NCI-H2227 (cell line): ENCODE results near the gene OR5L1.

Experiments used
- DNase-seq: peaks from one replicate; lab custom pipeline; 2025; ENCODE audit not compliant: unreplicated experiment; lab: John Stamatoyannopoulos, UW

OR5L1 gene

GRCh38 chr11:55811067-55811466, at the start of gene OR5L1:
Gene OR5L1 (plus strand): TSS chr11:55811367. CDS start chr11:55811467, 100 bp downstream.
- DNase-seq, result no peak

- no peak for DNase-seq
These were observed 38.0 kb upstream of the OR5L1 start, which contains the start of gene OR5D13 for GRCh38 chr11:55773138-55773537. Gene OR5D13 (plus strand): TSS chr11:55773438. CDS start chr11:55773438, 0 bp downstream.

GRCh38 chr11:55791606-55792005, 19.6 kb upstream of the OR5L1 start:
- no peak for DNase-seq

GRCh38 chr11:55793321-55793720, 17.8 kb upstream of the OR5L1 start:
- no peak for DNase-seq

GRCh38 chr11:55795256-55795655, 15.9 kb upstream of the OR5L1 start, which contains the start of gene OR5D14:
Gene OR5D14 (plus strand): TSS chr11:55795556. CDS start chr11:55795556, 0 bp downstream.
- no peak for DNase-seq

- DNase-seq, result no peak
These were observed 4.9 kb upstream of the OR5L1 start for GRCh38 chr11:55806248-55806647.

GRCh38 chr11:55819330-55819729, 8.2 kb downstream of the OR5L1 start, which contains the start of gene OR5D18:
Gene OR5D18 (plus strand): TSS chr11:55819630. CDS start chr11:55819630, 0 bp downstream.
- no peak for DNase-seq

- no peak for DNase-seq
These were observed 15.8 kb downstream of the OR5L1 start, which contains the start of gene OR5L2 for GRCh38 chr11:55826919-55827318. Gene OR5L2 (plus strand): TSS chr11:55827219. CDS start chr11:55827219, 0 bp downstream.

GRCh38 chr11:55838452-55838851, 27.3 kb downstream of the OR5L1 start, which contains the start of gene OR5D16:
Gene OR5D16 (plus strand): TSS chr11:55838752. CDS start chr11:55838752, 0 bp downstream.
- no peak for DNase-seq

- no peak for DNase-seq
These were observed 36.3 kb downstream of the OR5L1 start for GRCh38 chr11:55847453-55847852.

GRCh38 chr11:55849037-55849436, 37.9 kb downstream of the OR5L1 start:
- DNase-seq, result no peak

- DNase-seq, result no peak
These were observed 41.0 kb downstream of the OR5L1 start for GRCh38 chr11:55852141-55852540.

- DNase-seq, result no peak
These were observed 43.5 kb downstream of the OR5L1 start for GRCh38 chr11:55854704-55855103.
